CD4-positive, alpha-beta T cell (primary cell): ENCODE measurements around the gene GZMB. TPM values are rescaled to one million over a fixed set of nuclear protein-coding genes. Genes with fewer than 3 reads are reported as not detected.
"Not testable (repeated sequence)": the region's sequence is repeated elsewhere in the genome, so short reads cannot be mapped to it uniquely, and the experiment has no call there.

Experiments
- ATAC-seq: fragments of 200-7000 bp; cut with Tn5 transposase; one replicate; pipeline ENCODE4 v1.10.0; 2022; ENCODE audit warnings: mild to moderate bottlenecking; ENCODE audit not compliant: poor library complexity
- CTCF ChIA-PET: fragments of 350-600 bp; sonication (Branson Sonifier 250); formaldehyde crosslinking; loops from one replicate; lab custom pipeline; 2021; ENCODE audit warnings: antibody characterized with exemption, inconsistent platforms; lab: Charles Lee
- POLR2A ChIA-PET: fragments of 350-600 bp; sonication (Branson Sonifier 250); formaldehyde crosslinking; loops from one replicate; lab custom pipeline; 2021; ENCODE audit warnings: antibody characterized with exemption, inconsistent platforms; lab: Charles Lee
- DNase-seq, 14 experiments: peaks; one replicate each; pipeline ENCODE4 v3.0.0-alpha.2; 2013 to 2020; ENCODE audit warnings: mixed read lengths in 2 of 14
- H3K27ac ChIP-seq, 2 donors: one replicate each; pipeline versions ENCODE4 v1.5.1 to v1.7.0; 2013; ENCODE audit warnings: low read length in 2 of 2, low read depth in 1 of 2, mild to moderate bottlenecking in 1 of 2
- H3K27me3 ChIP-seq, 2 experiments: 1 replicate in 1 of 2; 2 replicates in 1 of 2; pipeline versions ENCODE4 v1.6.1 to v1.7.0; 2013; ENCODE audit warnings: low read length in 2 of 2, control low read depth in 1 of 2, mild to moderate bottlenecking in 1 of 2, moderate library complexity in 1 of 2; ENCODE audit not compliant: insufficient read depth in 2 of 2, control insufficient read depth in 1 of 2
- H3K36me3 ChIP-seq: one replicate; pipeline ENCODE4 v1.6.1; 2013; ENCODE audit warnings: low read length, control low read depth; ENCODE audit not compliant: insufficient read depth
- H3K4me1 ChIP-seq: one replicate; pipeline ENCODE4 v1.6.1; 2013; ENCODE audit warnings: low read length, control low read depth; ENCODE audit not compliant: insufficient read depth
- H3K4me3 ChIP-seq: one replicate; pipeline ENCODE4 v1.5.1; 2013; ENCODE audit warnings: mild to moderate bottlenecking, low read length, moderate library complexity
- H3K9me3 ChIP-seq, 2 experiments: 1 replicate in 1 of 2; 2 replicates in 1 of 2; pipeline versions ENCODE4 v1.6.1 to v1.7.0; 2013; ENCODE audit warnings: low read length in 2 of 2, mild to moderate bottlenecking in 2 of 2, control low read depth in 1 of 2, moderate library complexity in 1 of 2; ENCODE audit not compliant: control insufficient read depth in 1 of 2, insufficient read depth in 1 of 2
- H3K27ac Mint-ChIP-seq: one replicate; pipeline ENCODE4 v1.8.0; 2020; ENCODE audit warnings: mixed read lengths
- H3K27me3 Mint-ChIP-seq: one replicate; pipeline ENCODE4 v1.8.0; 2021; ENCODE audit warnings: mixed read lengths
- H3K36me3 Mint-ChIP-seq: one replicate; pipeline ENCODE4 v1.8.0; 2021; ENCODE audit warnings: low read depth, mixed read lengths
- H3K4me1 Mint-ChIP-seq: one replicate; pipeline ENCODE4 v1.8.0; 2021; ENCODE audit warnings: low read depth, mixed read lengths
- H3K4me3 Mint-ChIP-seq: one replicate; pipeline ENCODE4 v1.8.0; 2020; ENCODE audit warnings: mild to moderate bottlenecking, mixed read lengths
- H3K9me3 Mint-ChIP-seq: one replicate; pipeline ENCODE4 v1.8.0; 2020; ENCODE audit warnings: mixed read lengths
- CTCF ChIP-seq: fragments of 200-600 bp; IDR thresholded peaks from one replicate; pipeline ENCODE4 v1.8.0; 2022; ENCODE audit warnings: antibody characterized with exemption, mild to moderate bottlenecking
- intact Hi-C, 2 experiments: fragments of 100-400 bp; cut with DNase I in 1 of 2; cut with micrococcal nuclease in 1 of 2; formaldehyde crosslinking; loops; one replicate each; pipeline versions ENCODE4 v1.15.1 to v1.9.0; 2023 to 2025; cut with DNase I, micrococcal nuclease
- total RNA-seq, 174 experiments: library from RNA in 2 of 174; stranded (reverse) in 2 of 174; gene quantifications; one replicate each; pipeline ENCODE4 v1.2.3 and lab custom pipeline; 2021 to 2026

GZMB gene
- total RNA-seq, 2 experiments from 2014 or later = 2.4 to 2.9 TPM

DNA sequence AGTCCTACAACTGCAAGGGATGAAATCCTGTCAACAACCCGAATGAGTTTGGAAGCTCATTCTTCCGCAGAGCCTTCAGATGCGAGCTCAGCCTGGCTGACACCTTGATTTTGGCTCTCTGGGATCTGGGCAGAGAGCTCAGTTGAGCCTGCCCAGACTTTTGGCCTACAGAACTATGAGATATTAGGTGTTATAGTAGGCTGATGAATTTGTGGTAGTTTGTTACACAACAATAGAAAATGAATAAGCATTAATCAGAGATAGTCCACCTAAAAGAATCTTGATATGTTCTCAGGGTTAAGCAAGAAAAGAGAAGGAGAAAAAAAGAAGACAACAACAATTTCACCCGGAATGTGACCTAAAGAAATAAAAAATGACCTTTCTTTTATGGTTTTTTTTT, 30.4 kb upstream of the GZMB start:
- Mint-ChIP-seq H3K9me3 (no peaks in the 10 kb centered on the region), H3K27ac (no peak overlapping the region), H3K4me1 (peaks cover 30% of the 10 kb centered on the region), H3K36me3 (no peaks in the 10 kb centered on the region), H3K27me3 (no peaks in the 10 kb centered on the region), H3K4me3 (no peak overlapping the region)
- ATAC-seq (no peak), DNase-seq (no peak)
- intact Hi-C loops = no loop called here
- Histone ChIP-seq H3K4me3 (no peak overlapping the region), H3K27me3 (no peaks in the 10 kb centered on the region), H3K36me3 (no peaks in the 10 kb centered on the region), H3K9me3 (no peaks in the 10 kb centered on the region), H3K4me1 (peaks cover 11% of the 10 kb centered on the region), H3K27ac (no peak overlapping the region)
- no peak for TF ChIP-seq CTCF
- POLR2A ChIA-PET = interaction anchor here (1.2 kb wide), 1 partner anchor 9 kb away, joined by 5 read pairs; no protein-coding TSS in a partner anchor
- CTCF ChIA-PET = no interaction called here

GRCh38 chr14:24662753-24663152, 28.8 kb upstream of the GZMB start:
- peaks cover 30% of the 10 kb centered on the region for H3K4me1 Mint-ChIP-seq
- no peak for ATAC-seq
- POLR2A ChIA-PET = no interaction called here

DNA sequence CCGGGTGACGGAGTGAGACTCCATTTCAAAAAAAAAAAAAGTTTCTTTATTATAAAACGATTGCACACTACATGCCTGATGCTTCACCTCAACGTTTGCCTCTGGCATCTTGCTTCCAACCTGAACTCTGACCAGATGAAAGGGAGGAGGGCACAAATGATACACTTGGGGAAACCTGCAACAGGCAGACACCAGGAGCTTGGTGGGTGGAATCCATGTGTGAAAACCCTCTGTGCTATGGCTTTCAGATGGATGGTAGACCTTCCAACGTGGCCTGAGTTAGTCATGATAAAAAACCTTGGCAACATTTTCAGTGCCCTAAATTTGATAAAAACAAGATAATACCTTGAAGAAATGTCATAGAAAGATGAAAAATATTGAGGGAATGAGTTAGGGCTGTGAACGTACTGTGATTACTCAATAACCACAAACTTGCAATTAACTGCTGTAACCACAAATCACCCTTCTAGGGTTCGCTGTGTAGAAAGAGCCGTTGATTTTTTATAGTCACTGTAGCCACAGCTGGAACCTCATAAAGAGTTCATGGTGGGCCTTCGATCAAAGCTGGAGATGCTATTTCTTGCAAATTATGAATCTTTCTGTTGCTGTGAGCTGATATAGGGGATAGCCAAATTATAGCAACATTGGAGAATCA, 26.1 kb upstream of the GZMB start:
- H3K27ac ChIP-seq = no peak overlapping the region
- H3K4me1 ChIP-seq = peaks cover 2% of the 10 kb centered on the region
- Mint-ChIP-seq H3K36me3 (no peaks in the 10 kb centered on the region), H3K27me3 (no peaks in the 10 kb centered on the region), H3K27ac (no peak overlapping the region), H3K9me3 (no peaks in the 10 kb centered on the region), H3K4me3 (no peak overlapping the region), H3K4me1 (peaks cover 15% of the 10 kb centered on the region)
- ChIA-PET POLR2A (interaction anchor here (1.6 kb wide), 1 partner anchor 13 kb away, joined by 7 read pairs; no protein-coding TSS in a partner anchor), CTCF (no interaction called here)
- intact Hi-C loops = no loop called here
- H3K4me3 ChIP-seq = no peak overlapping the region
- ATAC-seq (no peak), DNase-seq (peak in 1 of 14 experiments; percentile 51)
- H3K9me3 ChIP-seq = no peaks in the 10 kb centered on the region
- no peaks in the 10 kb centered on the region for H3K27me3 ChIP-seq
- no peaks in the 10 kb centered on the region for H3K36me3 ChIP-seq
- no peak for TF ChIP-seq CTCF

More at GRCh38 chr14:24662753-24663152, 28.8 kb upstream of the GZMB start:
- no peak for TF ChIP-seq CTCF
- Mint-ChIP-seq H3K27me3 (no peaks in the 10 kb centered on the region), H3K36me3 (no peaks in the 10 kb centered on the region), H3K9me3 (no peaks in the 10 kb centered on the region), H3K4me3 (no peak overlapping the region), H3K27ac (no peak overlapping the region)
- H3K9me3 ChIP-seq = no peaks in the 10 kb centered on the region
- H3K4me3 ChIP-seq = no peak overlapping the region
- H3K4me1 ChIP-seq = peaks cover 11% of the 10 kb centered on the region
- intact Hi-C loops = no loop called here
- no peaks in the 10 kb centered on the region for H3K27me3 ChIP-seq
- DNase-seq = no peak
- CTCF ChIA-PET = no interaction called here
- H3K36me3 ChIP-seq = no peaks in the 10 kb centered on the region
- H3K27ac ChIP-seq = no peak overlapping the region

DNA sequence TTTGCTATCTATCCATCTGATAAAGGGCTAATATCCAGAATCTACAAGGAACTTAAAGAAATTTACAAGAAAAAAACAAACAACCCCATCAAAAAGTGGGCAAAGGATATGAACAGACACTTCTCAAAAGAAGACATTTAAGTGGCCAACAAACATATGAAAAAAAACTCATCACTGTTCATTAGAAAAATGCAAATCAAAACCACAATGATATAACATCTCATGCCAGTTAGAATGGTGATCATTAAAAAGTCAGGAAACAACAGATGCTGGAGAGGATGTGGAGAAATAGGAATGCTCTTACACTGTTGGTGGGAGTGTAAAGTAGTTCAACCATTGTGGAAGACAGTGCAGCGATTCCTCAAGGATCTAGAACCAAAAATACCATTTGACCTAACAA, 14.4 kb upstream of the GZMB start:
- peaks cover 16% of the 10 kb centered on the region for H3K27me3 Mint-ChIP-seq
- H3K9me3 Mint-ChIP-seq, H3K36me3 Mint-ChIP-seq, CTCF ChIA-PET, H3K27ac ChIP-seq, H3K4me1 ChIP-seq, ATAC-seq, DNase-seq, H3K9me3 ChIP-seq, H3K36me3 ChIP-seq, POLR2A ChIA-PET, H3K27ac Mint-ChIP-seq, H3K4me3 ChIP-seq, H3K4me3 Mint-ChIP-seq, intact Hi-C loops, H3K4me1 Mint-ChIP-seq, H3K27me3 ChIP-seq: not testable (repeated sequence)
